ENCODE results near the gene UBC. TPM values are rescaled to one million over a fixed set of nuclear protein-coding genes. Genes with fewer than 3 reads are reported as not detected.

UBC gene
- total and polyA plus RNA-seq, 2 of the 4 experiments (the other 2 are of a cell fraction): 2,042 to 4,320 TPM

- TF ChIP-seq RAD21 (IDR thresholded peaks at IDR 0.05; ENCODE audit: low read length) (no peak), POLR2A (IDR thresholded peaks at IDR 0.05; ENCODE audit: low read depth, low read length) (no peak), BHLHE40 (IDR thresholded peaks at IDR 0.05; ENCODE audit: low read depth, low read length) (no peak), NFE2L2 (IDR thresholded peaks at IDR 0.05; ENCODE audit: low read depth, low read length) (no peak), CHD1 (IDR thresholded peaks at IDR 0.05; ENCODE audit: low read depth, low read length) (no peak), RFX5 (IDR thresholded peaks at IDR 0.05; ENCODE audit: low read depth, low read length) (no peak), MXI1 (IDR thresholded peaks at IDR 0.05; ENCODE audit: borderline replicate concordance, low read depth, low read length) (no peak), CEBPB (IDR thresholded peaks at IDR 0.05; ENCODE audit: low read depth, low read length) (no peak), MAFK (IDR thresholded peaks at IDR 0.05; ENCODE audit: low read depth, low read length) (no peak), SMC3 (IDR thresholded peaks at IDR 0.05; ENCODE audit: low read depth, low read length) (no peak), FOS (IDR thresholded peaks at IDR 0.05; ENCODE audit: low read depth, low read length) (no peak)
- TF ChIP-seq, protein P1, sequence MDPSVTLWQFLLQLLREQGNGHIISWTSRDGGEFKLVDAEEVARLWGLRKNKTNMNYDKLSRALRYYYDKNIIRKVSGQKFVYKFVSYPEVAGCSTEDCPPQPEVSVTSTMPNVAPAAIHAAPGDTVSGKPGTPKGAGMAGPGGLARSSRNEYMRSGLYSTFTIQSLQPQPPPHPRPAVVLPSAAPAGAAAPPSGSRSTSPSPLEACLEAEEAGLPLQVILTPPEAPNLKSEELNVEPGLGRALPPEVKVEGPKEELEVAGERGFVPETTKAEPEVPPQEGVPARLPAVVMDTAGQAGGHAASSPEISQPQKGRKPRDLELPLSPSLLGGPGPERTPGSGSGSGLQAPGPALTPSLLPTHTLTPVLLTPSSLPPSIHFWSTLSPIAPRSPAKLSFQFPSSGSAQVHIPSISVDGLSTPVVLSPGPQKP (IDR thresholded peaks at IDR 0.05; ENCODE audit: borderline replicate concordance, low read depth, low read length): no peak
- TF ChIP-seq, protein P2, sequence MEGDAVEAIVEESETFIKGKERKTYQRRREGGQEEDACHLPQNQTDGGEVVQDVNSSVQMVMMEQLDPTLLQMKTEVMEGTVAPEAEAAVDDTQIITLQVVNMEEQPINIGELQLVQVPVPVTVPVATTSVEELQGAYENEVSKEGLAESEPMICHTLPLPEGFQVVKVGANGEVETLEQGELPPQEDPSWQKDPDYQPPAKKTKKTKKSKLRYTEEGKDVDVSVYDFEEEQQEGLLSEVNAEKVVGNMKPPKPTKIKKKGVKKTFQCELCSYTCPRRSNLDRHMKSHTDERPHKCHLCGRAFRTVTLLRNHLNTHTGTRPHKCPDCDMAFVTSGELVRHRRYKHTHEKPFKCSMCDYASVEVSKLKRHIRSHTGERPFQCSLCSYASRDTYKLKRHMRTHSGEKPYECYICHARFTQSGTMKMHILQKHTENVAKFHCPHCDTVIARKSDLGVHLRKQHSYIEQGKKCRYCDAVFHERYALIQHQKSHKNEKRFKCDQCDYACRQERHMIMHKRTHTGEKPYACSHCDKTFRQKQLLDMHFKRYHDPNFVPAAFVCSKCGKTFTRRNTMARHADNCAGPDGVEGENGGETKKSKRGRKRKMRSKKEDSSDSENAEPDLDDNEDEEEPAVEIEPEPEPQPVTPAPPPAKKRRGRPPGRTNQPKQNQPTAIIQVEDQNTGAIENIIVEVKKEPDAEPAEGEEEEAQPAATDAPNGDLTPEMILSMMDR (conservative IDR thresholded peaks at IDR 0.05; ENCODE audit: low read depth, low read length): no peak
- TF ChIP-seq, protein P3, sequence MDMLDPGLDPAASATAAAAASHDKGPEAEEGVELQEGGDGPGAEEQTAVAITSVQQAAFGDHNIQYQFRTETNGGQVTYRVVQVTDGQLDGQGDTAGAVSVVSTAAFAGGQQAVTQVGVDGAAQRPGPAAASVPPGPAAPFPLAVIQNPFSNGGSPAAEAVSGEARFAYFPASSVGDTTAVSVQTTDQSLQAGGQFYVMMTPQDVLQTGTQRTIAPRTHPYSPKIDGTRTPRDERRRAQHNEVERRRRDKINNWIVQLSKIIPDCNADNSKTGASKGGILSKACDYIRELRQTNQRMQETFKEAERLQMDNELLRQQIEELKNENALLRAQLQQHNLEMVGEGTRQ (IDR thresholded peaks at IDR 0.05; ENCODE audit: low read depth, low read length): no peak
Observed at GRCh38 chr12:124952801-124953200, 38.4 kb upstream of the UBC start.

More at GRCh38 chr12:124952801-124953200, 38.4 kb upstream of the UBC start:
- H2BK20ac ChIP-seq (ENCODE audit: low read depth, low read length): no peak overlapping the region
- H3K9ac ChIP-seq (ENCODE audit: low read depth, low read length): no peak overlapping the region
- H3K27me3 ChIP-seq (ENCODE audit: control insufficient read depth, insufficient read depth, low read length): no peaks in the 10 kb centered on the region
- no peak overlapping the region for H3K4me3 ChIP-seq (ENCODE audit: insufficient read depth, low read depth, low read length)
- intact Hi-C loops (cut with micrococcal nuclease) (no loop called here), dilution Hi-C loops (cut with HindIII; ENCODE audit: low sequenced_read_pairs, unreplicated experiment) (no loop called here), in situ Hi-C loops (cut with MboI; ENCODE audit: low sequenced_read_pairs) (no loop called here)
- H4K8ac ChIP-seq (ENCODE audit: low read depth in 2 of 2, low read length in 2 of 2): no peak overlapping the region
- no peak overlapping the region for H2BK15ac ChIP-seq (ENCODE audit: low read depth, low read length)
- no peak for DNase-seq
- no peak overlapping the region for H2AFZ ChIP-seq (replicated peaks; ENCODE audit: low read length, poor library complexity)
- no peak overlapping the region for H3K27ac ChIP-seq (ENCODE audit: insufficient read depth, low read length)
- no peak overlapping the region for H3K14ac ChIP-seq (replicated peaks; ENCODE audit: low read depth, low read length)
- no peaks in the 10 kb centered on the region for H3K79me1 ChIP-seq (ENCODE audit: low read depth in 1 of 2, low read length in 2 of 2)
- no peaks in the 10 kb centered on the region for H3K9me3 ChIP-seq (ENCODE audit: control insufficient read depth, insufficient read depth, low read length)
- BruUV-seq (replicated peaks): no TSS peak
- CTCF ChIA-PET: no interaction called here
- no peaks in the 10 kb centered on the region; the same call in 1 of the 2 replicates for H4K20me1 ChIP-seq (ENCODE audit: insufficient read depth, low read length)
- no peak overlapping the region for H3K23ac ChIP-seq (ENCODE audit: low read depth, low read length)
- no peak overlapping the region for H4K91ac ChIP-seq (ENCODE audit: insufficient read depth, low read depth, low read length)
- no peak for ATAC-seq (ENCODE audit: low read depth)
- no peak overlapping the region for H2AK5ac ChIP-seq (ENCODE audit: low read depth, low read length)
- no peak overlapping the region for H3K4ac ChIP-seq (ENCODE audit: low read depth, low read length)
- no peak overlapping the region for H2AK9ac ChIP-seq (replicated peaks; ENCODE audit: low read depth, low read length, poor library complexity)
- H3K36me3 ChIP-seq (ENCODE audit: control insufficient read depth, insufficient read depth, low read length): peaks cover 58% of the 10 kb centered on the region
- POLR2A ChIA-PET (ENCODE audit: unreplicated experiment): no interaction called here
- no peak overlapping the region for H3K56ac ChIP-seq (ENCODE audit: extremely low read depth, insufficient read depth, low read length)
- WGBS, 2 experiments (ENCODE audit: extremely low coverage in 2 of 2, insufficient read length in 1 of 2): 67% methylated on average over 1 of the region's 8 CpGs; no CpG with 5 or more reads in 1 of the 2 experiments
- no peak overlapping the region for H3K4me2 ChIP-seq (ENCODE audit: low read depth, low read length)
- no peak overlapping the region for H3K18ac ChIP-seq (ENCODE audit: low read depth, low read length)
- H4K5ac ChIP-seq (ENCODE audit: low read depth, low read length): no peak overlapping the region
- no peak overlapping the region for H2BK5ac ChIP-seq (ENCODE audit: low read depth, low read length, poor library complexity, severe bottlenecking)
- H3K9me1 ChIP-seq (ENCODE audit: insufficient read depth, low read length): no peaks in the 10 kb centered on the region
- H3K4me1 ChIP-seq (ENCODE audit: control insufficient read depth, insufficient read depth, low read length): no peaks in the 10 kb centered on the region
- H2BK120ac ChIP-seq (ENCODE audit: low read depth, low read length): no peak overlapping the region
